A673 (cell line): Measurements from ENCODE around the gene TFCP2L1.

ENCODE experiments used
- CTCF ChIP-seq: fragments of 300-800, 200-600 bp; sonication (generic); conservative IDR thresholded peaks from 2 replicates; pipeline ENCODE4 v1.5.1; 2017; ENCODE audit warnings: low read depth, mild to moderate bottlenecking, antibody characterized with exemption, low read length, moderate library complexity, mixed read lengths
- EZH2 ChIP-seq: fragments of 200-600 bp; sonication (generic); IDR thresholded peaks from 2 replicates; pipeline ENCODE4 v1.6.1; 2017; ENCODE audit warnings: borderline replicate concordance, low read depth, mild to moderate bottlenecking, mixed read lengths, antibody characterized with exemption, low read length; ENCODE audit not compliant: poor library complexity, severe bottlenecking

GRCh38 chr2:121307048-121307447 is 22.0 kb upstream of the TFCP2L1 start:
- TF ChIP-seq CTCF = no peak
- no peak for TF ChIP-seq EZH2
